Measurements from ENCODE around the gene RBMS3. TPM values are rescaled to one million over a fixed set of nuclear protein-coding genes. Genes with fewer than 3 reads are reported as not detected.

The RBMS3 gene
- total RNA-seq, 1 experiment from 2014 or later, result 5.9 TPM

- ChIA-PET POLR2A (ENCODE audit: low non-redundant PET) (no interaction called here), CTCF (no interaction called here)
- no peaks in the 10 kb centered on the region for H3K9me3 ChIP-seq (ENCODE audit: low read depth, low read length, poor library complexity, severe bottlenecking)
- no peak for DNase-seq (ENCODE audit: low spot score)
- H3K36me3 ChIP-seq (ENCODE audit: insufficient read depth, low read length, poor library complexity, severe bottlenecking), result no peaks in the 10 kb centered on the region
- H3K27me3 ChIP-seq (replicated peaks; ENCODE audit: insufficient read depth, low read depth, low read length, poor library complexity), result no peaks in the 10 kb centered on the region
- no peak overlapping the region for H3K27ac ChIP-seq (ENCODE audit: low read depth, low read length, poor library complexity, severe bottlenecking)
- TF ChIP-seq CTCF (conservative IDR thresholded peaks at IDR 0.05; ENCODE audit: low read depth, low read length) (no peak), EZH2 (IDR thresholded peaks at IDR 0.05; ENCODE audit: borderline replicate concordance, low read depth, low read length, poor library complexity, severe bottlenecking) (no peak)
- intact Hi-C loops (cut with micrococcal nuclease; ENCODE audit: unreplicated experiment), result no loop called here
- no peak overlapping the region for H3K4me3 ChIP-seq (ENCODE audit: low read depth, low read length, poor library complexity, severe bottlenecking)
- no peaks in the 10 kb centered on the region for H3K4me1 ChIP-seq (ENCODE audit: insufficient read depth, low read length, poor library complexity, severe bottlenecking)
- BruUV-seq (replicated peaks), result no TSS peak
Measured at GRCh38 chr3:29577250-29577649, 296.4 kb downstream of the RBMS3 start.

GRCh38 chr3:29581311-29581710, 300.4 kb downstream of the RBMS3 start:
- H3K4me1 ChIP-seq (ENCODE audit: insufficient read depth, low read length, poor library complexity, severe bottlenecking), result peaks cover 14% of the 10 kb centered on the region
- intact Hi-C loops (cut with micrococcal nuclease; ENCODE audit: unreplicated experiment), result no loop called here
- no peaks in the 10 kb centered on the region for H3K27me3 ChIP-seq (replicated peaks; ENCODE audit: insufficient read depth, low read depth, low read length, poor library complexity)
- TF ChIP-seq CTCF (conservative IDR thresholded peaks at IDR 0.05; ENCODE audit: low read depth, low read length) (no peak), EZH2 (IDR thresholded peaks at IDR 0.05; ENCODE audit: borderline replicate concordance, low read depth, low read length, poor library complexity, severe bottlenecking) (no peak)
- CTCF ChIA-PET, result no interaction called here
- no peaks in the 10 kb centered on the region for H3K36me3 ChIP-seq (ENCODE audit: insufficient read depth, low read length, poor library complexity, severe bottlenecking)
- POLR2A ChIA-PET (ENCODE audit: low non-redundant PET), result no interaction called here
- H3K27ac ChIP-seq (ENCODE audit: low read depth, low read length, poor library complexity, severe bottlenecking), result no peak overlapping the region
- H3K9me3 ChIP-seq (ENCODE audit: low read depth, low read length, poor library complexity, severe bottlenecking), result no peaks in the 10 kb centered on the region
- no peak overlapping the region for H3K4me3 ChIP-seq (ENCODE audit: low read depth, low read length, poor library complexity, severe bottlenecking)
- BruUV-seq (replicated peaks), result no TSS peak
- DNase-seq (ENCODE audit: low spot score), result no peak

- TF ChIP-seq CTCF (conservative IDR thresholded peaks at IDR 0.05; ENCODE audit: low read depth, low read length), result no peak
- TF ChIP-seq EZH2 (IDR thresholded peaks at IDR 0.05; ENCODE audit: borderline replicate concordance, low read depth, low read length, poor library complexity, severe bottlenecking), result no peak
- intact Hi-C loops (cut with micrococcal nuclease; ENCODE audit: unreplicated experiment), result no loop called here
- no peak overlapping the region for H3K27ac ChIP-seq (ENCODE audit: low read depth, low read length, poor library complexity, severe bottlenecking)
- no peaks in the 10 kb centered on the region for H3K9me3 ChIP-seq (ENCODE audit: low read depth, low read length, poor library complexity, severe bottlenecking)
- CTCF ChIA-PET, result no interaction called here
- no peak overlapping the region for H3K4me3 ChIP-seq (ENCODE audit: low read depth, low read length, poor library complexity, severe bottlenecking)
- DNase-seq (ENCODE audit: low spot score), result no peak
- H3K27me3 ChIP-seq (replicated peaks; ENCODE audit: insufficient read depth, low read depth, low read length, poor library complexity), result no peaks in the 10 kb centered on the region
- H3K4me1 ChIP-seq (ENCODE audit: insufficient read depth, low read length, poor library complexity, severe bottlenecking), result peaks cover 14% of the 10 kb centered on the region
- H3K36me3 ChIP-seq (ENCODE audit: insufficient read depth, low read length, poor library complexity, severe bottlenecking), result no peaks in the 10 kb centered on the region
- BruUV-seq (replicated peaks), result no TSS peak
- POLR2A ChIA-PET (ENCODE audit: low non-redundant PET), result no interaction called here
Measured at GRCh38 chr3:29582273-29582672, 301.4 kb downstream of the RBMS3 start.

Data from A673 (cell line).